ENCODE data around the gene PTPN7.
"Not testable (repeated sequence)": the region's sequence is repeated elsewhere in the genome, so short reads cannot be mapped to it uniquely, and the experiment has no call there.

PTPN7 gene

GRCh38 chr1:202179828-202180750 lies 19.7 kb upstream of the PTPN7 start:
- Histone ChIP-seq H3K27ac (ENCODE audit: low read depth, low read length) (no peak overlapping the region), H3K9ac (ENCODE audit: low read depth in 1 of 2, low read length in 2 of 2) (no peak overlapping the region), H3K9me3 (ENCODE audit: control insufficient read depth in 1 of 2, low read length in 2 of 2) (no peaks in the 10 kb centered on the region), H3K4me3 (ENCODE audit: low read depth in 1 of 2, low read length in 2 of 2) (no peak overlapping the region), H3K4me1 (ENCODE audit: control insufficient read depth in 1 of 2, insufficient read depth in 2 of 2, low read length in 2 of 2) (peaks cover 4% of the 10 kb centered on the region in 2 donors), H3K36me3 (ENCODE audit: control insufficient read depth in 1 of 2, insufficient read depth in 2 of 2, low read length in 2 of 2) (no peaks in the 10 kb centered on the region), H3K27me3 (ENCODE audit: control insufficient read depth in 1 of 2, insufficient read depth in 2 of 2, low read length in 2 of 2) (peaks cover 0 to 8% of the 10 kb centered on the region in 2 donors)

GRCh38 chr1:202176949-202177927 lies 16.8 kb upstream of the PTPN7 start:
- no peak overlapping the region for H3K27ac ChIP-seq (ENCODE audit: low read depth, low read length)
- H3K9ac ChIP-seq (ENCODE audit: low read depth in 1 of 2, low read length in 2 of 2) = no peak overlapping the region
- no peak overlapping the region for H3K4me3 ChIP-seq (ENCODE audit: low read depth in 1 of 2, low read length in 2 of 2)
- H3K36me3 ChIP-seq (ENCODE audit: control insufficient read depth in 1 of 2, insufficient read depth in 2 of 2, low read length in 2 of 2) = no peaks in the 10 kb centered on the region
- no peaks in the 10 kb centered on the region for H3K9me3 ChIP-seq (ENCODE audit: control insufficient read depth in 1 of 2, low read length in 2 of 2)
- H3K4me1 ChIP-seq (ENCODE audit: control insufficient read depth in 1 of 2, insufficient read depth in 2 of 2, low read length in 2 of 2) = no peaks in the 10 kb centered on the region
- peaks cover 0 to 8% of the 10 kb centered on the region in 2 donors for H3K27me3 ChIP-seq (ENCODE audit: control insufficient read depth in 1 of 2, insufficient read depth in 2 of 2, low read length in 2 of 2)

GRCh38 chr1:202173993-202174392 lies 13.6 kb upstream of the PTPN7 start:
- Histone ChIP-seq H3K9me3 (ENCODE audit: control insufficient read depth in 1 of 2, low read length in 2 of 2) (no peaks in the 10 kb centered on the region), H3K36me3 (ENCODE audit: control insufficient read depth in 1 of 2, insufficient read depth in 2 of 2, low read length in 2 of 2) (no peaks in the 10 kb centered on the region), H3K4me3 (ENCODE audit: low read depth in 1 of 2, low read length in 2 of 2) (no peak overlapping the region), H3K27me3 (ENCODE audit: control insufficient read depth in 1 of 2, insufficient read depth in 2 of 2, low read length in 2 of 2) (peaks cover 0 to 4% of the 10 kb centered on the region in 2 donors), H3K27ac (ENCODE audit: low read depth, low read length) (no peak overlapping the region), H3K4me1 (ENCODE audit: control insufficient read depth in 1 of 2, insufficient read depth in 2 of 2, low read length in 2 of 2) (no peaks in the 10 kb centered on the region), H3K9ac (ENCODE audit: low read depth in 1 of 2, low read length in 2 of 2) (no peak overlapping the region)

GRCh38 chr1:202172015-202172355 lies 11.6 kb upstream of the PTPN7 start:
- Histone ChIP-seq H3K4me1 (ENCODE audit: control insufficient read depth in 1 of 2, insufficient read depth in 2 of 2, low read length in 2 of 2) (peaks cover 0 to 6% of the 10 kb centered on the region in 2 donors), H3K9ac (ENCODE audit: low read depth in 1 of 2, low read length in 2 of 2) (no peak overlapping the region), H3K27me3 (ENCODE audit: control insufficient read depth in 1 of 2, insufficient read depth in 2 of 2, low read length in 2 of 2) (no peaks in the 10 kb centered on the region), H3K9me3 (ENCODE audit: control insufficient read depth in 1 of 2, low read length in 2 of 2) (no peaks in the 10 kb centered on the region), H3K27ac (ENCODE audit: low read depth, low read length) (no peak overlapping the region), H3K36me3 (ENCODE audit: control insufficient read depth in 1 of 2, insufficient read depth in 2 of 2, low read length in 2 of 2) (no peaks in the 10 kb centered on the region), H3K4me3 (ENCODE audit: low read depth in 1 of 2, low read length in 2 of 2) (no peak overlapping the region)

GRCh38 chr1:202171292-202172014 lies 11.1 kb upstream of the PTPN7 start:
- no peaks in the 10 kb centered on the region for H3K36me3 ChIP-seq (ENCODE audit: control insufficient read depth in 1 of 2, insufficient read depth in 2 of 2, low read length in 2 of 2)
- no peak overlapping the region for H3K27ac ChIP-seq (ENCODE audit: low read depth, low read length)
- H3K4me3 ChIP-seq (ENCODE audit: low read depth in 1 of 2, low read length in 2 of 2) = no peak overlapping the region
- peaks cover 0 to 6% of the 10 kb centered on the region in 2 donors for H3K4me1 ChIP-seq (ENCODE audit: control insufficient read depth in 1 of 2, insufficient read depth in 2 of 2, low read length in 2 of 2)
- H3K27me3 ChIP-seq (ENCODE audit: control insufficient read depth in 1 of 2, insufficient read depth in 2 of 2, low read length in 2 of 2) = no peaks in the 10 kb centered on the region
- no peaks in the 10 kb centered on the region for H3K9me3 ChIP-seq (ENCODE audit: control insufficient read depth in 1 of 2, low read length in 2 of 2)
- no peak overlapping the region for H3K9ac ChIP-seq (ENCODE audit: low read depth in 1 of 2, low read length in 2 of 2)

- H3K9me3 ChIP-seq (ENCODE audit: control insufficient read depth in 1 of 2, low read length in 2 of 2) = no peaks in the 10 kb centered on the region
- H3K36me3 ChIP-seq (ENCODE audit: control insufficient read depth in 1 of 2, insufficient read depth in 2 of 2, low read length in 2 of 2) = no peaks in the 10 kb centered on the region
- no peak overlapping the region for H3K9ac ChIP-seq (ENCODE audit: low read depth in 1 of 2, low read length in 2 of 2)
- H3K4me3 ChIP-seq (ENCODE audit: low read depth in 1 of 2, low read length in 2 of 2) = no peak overlapping the region
- H3K27me3 ChIP-seq (ENCODE audit: control insufficient read depth in 1 of 2, insufficient read depth in 2 of 2, low read length in 2 of 2) = no peaks in the 10 kb centered on the region
- peaks cover 0 to 6% of the 10 kb centered on the region in 2 donors for H3K4me1 ChIP-seq (ENCODE audit: control insufficient read depth in 1 of 2, insufficient read depth in 2 of 2, low read length in 2 of 2)
- H3K27ac ChIP-seq (ENCODE audit: low read depth, low read length) = no peak overlapping the region
Observed at GRCh38 chr1:202170726-202171125, 10.3 kb upstream of the PTPN7 start.

GRCh38 chr1:202168861-202169260 lies 8.5 kb upstream of the PTPN7 start:
- Histone ChIP-seq H3K27me3 (ENCODE audit: control insufficient read depth in 1 of 2, insufficient read depth in 2 of 2, low read length in 2 of 2) (no peaks in the 10 kb centered on the region), H3K4me1 (ENCODE audit: control insufficient read depth in 1 of 2, insufficient read depth in 2 of 2, low read length in 2 of 2) (peaks cover 6 to 8% of the 10 kb centered on the region in 2 donors), H3K9ac (ENCODE audit: low read depth in 1 of 2, low read length in 2 of 2) (no peak overlapping the region), H3K36me3 (ENCODE audit: control insufficient read depth in 1 of 2, insufficient read depth in 2 of 2, low read length in 2 of 2) (no peaks in the 10 kb centered on the region), H3K27ac (ENCODE audit: low read depth, low read length) (no peak overlapping the region), H3K9me3 (ENCODE audit: control insufficient read depth in 1 of 2, low read length in 2 of 2) (no peaks in the 10 kb centered on the region), H3K4me3 (ENCODE audit: low read depth in 1 of 2, low read length in 2 of 2) (no peak overlapping the region)

GRCh38 chr1:202167708-202168415 lies 7.5 kb upstream of the PTPN7 start:
- Histone ChIP-seq H3K9ac (ENCODE audit: low read depth in 1 of 2, low read length in 2 of 2) (no peak overlapping the region), H3K27me3 (ENCODE audit: control insufficient read depth in 1 of 2, insufficient read depth in 2 of 2, low read length in 2 of 2) (no peaks in the 10 kb centered on the region), H3K27ac (ENCODE audit: low read depth, low read length) (no peak overlapping the region), H3K36me3 (ENCODE audit: control insufficient read depth in 1 of 2, insufficient read depth in 2 of 2, low read length in 2 of 2) (no peaks in the 10 kb centered on the region), H3K9me3 (ENCODE audit: control insufficient read depth in 1 of 2, low read length in 2 of 2) (no peaks in the 10 kb centered on the region), H3K4me1 (ENCODE audit: control insufficient read depth in 1 of 2, insufficient read depth in 2 of 2, low read length in 2 of 2) (peaks cover 11 to 17% of the 10 kb centered on the region in 2 donors), H3K4me3 (ENCODE audit: low read depth in 1 of 2, low read length in 2 of 2) (no peak overlapping the region)

GRCh38 chr1:202167054-202167453 lies 6.7 kb upstream of the PTPN7 start:
- not testable (repeated sequence) for H3K4me3 ChIP-seq (ENCODE audit: low read depth in 1 of 2, low read length in 2 of 2); H3K36me3 ChIP-seq (ENCODE audit: control insufficient read depth in 1 of 2, insufficient read depth in 2 of 2, low read length in 2 of 2); H3K9ac ChIP-seq (ENCODE audit: low read depth in 1 of 2, low read length in 2 of 2); H3K27ac ChIP-seq (ENCODE audit: low read depth, low read length); H3K9me3 ChIP-seq (ENCODE audit: control insufficient read depth in 1 of 2, low read length in 2 of 2); H3K27me3 ChIP-seq (ENCODE audit: control insufficient read depth in 1 of 2, insufficient read depth in 2 of 2, low read length in 2 of 2)
- peaks cover 19 to 24% of the 10 kb centered on the region in 2 donors for H3K4me1 ChIP-seq (ENCODE audit: control insufficient read depth in 1 of 2, insufficient read depth in 2 of 2, low read length in 2 of 2)

Data from duodenal mucosa (tissue), 2 donors.